HEK293 (cell line): ENCODE data around the gene FAM20B.

Source experiments
- CTCF ChIA-PET: fragments of 350-600 bp; formaldehyde crosslinking; extraction: SDS; loops from one replicate; lab custom pipeline; 2021; ENCODE audit warnings: antibody characterized with exemption; lab: Yijun Ruan, JAX
- POLR2A ChIA-PET: fragments of 300-600 bp; formaldehyde crosslinking; extraction: SDS; loops from one replicate; lab custom pipeline; 2020; ENCODE audit warnings: antibody characterized with exemption, inconsistent platforms; lab: Yijun Ruan, JAX
- H3K27ac ChIP-seq: fragments of 200-500 bp; sonication (Bioruptor generic); 2 replicates; pipeline ENCODE4 v1.5.1; 2014; ENCODE audit warnings: low read depth, low read length, control low read depth, inconsistent platforms; ENCODE audit errors: extremely low read depth
- H3K36me3 ChIP-seq, 2 experiments: fragments of 200-500 bp in 1 of 2; sonication (Bioruptor generic) in 1 of 2; 1 replicate in 1 of 2; 2 replicates in 1 of 2; pipeline ENCODE4 v1.5.1; 2014 to 2017; ENCODE audit warnings: inconsistent platforms in 2 of 2, low read length in 2 of 2; ENCODE audit not compliant: control insufficient read depth in 2 of 2, insufficient read depth in 1 of 2
- H3K4me1 ChIP-seq: fragments of 200-500 bp; sonication (Bioruptor generic); 2 replicates; pipeline ENCODE4 v1.5.1; 2014; ENCODE audit warnings: mild to moderate bottlenecking, low read length, inconsistent platforms; ENCODE audit not compliant: control insufficient read depth, insufficient read depth
- H3K4me3 ChIP-seq: 2 replicates; pipeline ENCODE4 v1.5.1; 2011; ENCODE audit warnings: low read depth, mild to moderate bottlenecking, control low read depth, low read length, moderate library complexity
- H3K9me3 ChIP-seq: fragments of 200-500 bp; sonication (Bioruptor generic); 2 replicates; pipeline ENCODE4 v1.5.1; 2014; ENCODE audit warnings: low read depth, low read length, inconsistent platforms; ENCODE audit not compliant: control insufficient read depth, insufficient read depth
- PRDM10 ChIP-seq: fragments of 450-650 bp; formaldehyde crosslinking; IDR thresholded peaks from 2 replicates; pipeline ENCODE4 v1.5.1; 2016; ENCODE audit warnings: missing biosample characterization, missing genetic modification characterization
- PRDM4 ChIP-seq: fragments of 450-650 bp; formaldehyde crosslinking; IDR thresholded peaks from 2 replicates; pipeline ENCODE4 v1.5.1; 2017; ENCODE audit warnings: missing biosample characterization, missing genetic modification characterization
- ZBTB20 ChIP-seq: fragments of 450-650 bp; formaldehyde crosslinking; IDR thresholded peaks from 2 replicates; pipeline ENCODE4 v1.5.1; 2016; ENCODE audit warnings: missing biosample characterization, missing genetic modification characterization
- ZFP37 ChIP-seq: fragments of 450-650 bp; formaldehyde crosslinking; IDR thresholded peaks from 2 replicates; pipeline ENCODE4 v1.5.1; 2016; ENCODE audit warnings: missing biosample characterization, missing genetic modification characterization
- ZNF112 ChIP-seq: fragments of 450-650 bp; formaldehyde crosslinking; IDR thresholded peaks from 2 replicates; pipeline ENCODE4 v1.5.0; 2017; ENCODE audit warnings: missing biosample characterization, missing genetic modification characterization
- ZNF175 ChIP-seq: fragments of 450-650 bp; formaldehyde crosslinking; IDR thresholded peaks from 2 replicates; pipeline ENCODE4 v1.5.1; 2016; ENCODE audit warnings: missing biosample characterization, missing genetic modification characterization
- ZNF426 ChIP-seq: fragments of 450-650 bp; formaldehyde crosslinking; IDR thresholded peaks from 2 replicates; pipeline ENCODE4 v1.5.1; 2017; ENCODE audit warnings: missing biosample characterization, missing genetic modification characterization, mild to moderate bottlenecking, inconsistent platforms, moderate library complexity
- ZNF600 ChIP-seq: fragments of 450-650 bp; formaldehyde crosslinking; IDR thresholded peaks from 2 replicates; pipeline ENCODE4 v1.5.1; 2016; ENCODE audit warnings: missing biosample characterization, missing genetic modification characterization
- ZNF626 ChIP-seq: fragments of 450-650 bp; sonication (Bioruptor Pico); formaldehyde crosslinking; IDR thresholded peaks from 2 replicates; pipeline ENCODE4 v1.5.1; 2018; ENCODE audit warnings: missing biosample characterization, missing genetic modification characterization, inconsistent platforms
- TF ChIP-seq, protein P1 (sequence below): fragments of 450-650 bp; formaldehyde crosslinking; IDR thresholded peaks from 2 replicates; pipeline ENCODE4 v1.5.1; 2016; ENCODE audit warnings: missing biosample characterization, missing genetic modification characterization

Gene FAM20B

GRCh38 chr1:179026813-179027669 is 1.3 kb downstream of the FAM20B start (continued):
- peak; percentile 62 for TF ChIP-seq PRDM10 (tag by site-specific recombination)
- TF ChIP-seq PRDM4 (tag by site-specific recombination): peak; percentile 76
- TF ChIP-seq, protein P1, sequence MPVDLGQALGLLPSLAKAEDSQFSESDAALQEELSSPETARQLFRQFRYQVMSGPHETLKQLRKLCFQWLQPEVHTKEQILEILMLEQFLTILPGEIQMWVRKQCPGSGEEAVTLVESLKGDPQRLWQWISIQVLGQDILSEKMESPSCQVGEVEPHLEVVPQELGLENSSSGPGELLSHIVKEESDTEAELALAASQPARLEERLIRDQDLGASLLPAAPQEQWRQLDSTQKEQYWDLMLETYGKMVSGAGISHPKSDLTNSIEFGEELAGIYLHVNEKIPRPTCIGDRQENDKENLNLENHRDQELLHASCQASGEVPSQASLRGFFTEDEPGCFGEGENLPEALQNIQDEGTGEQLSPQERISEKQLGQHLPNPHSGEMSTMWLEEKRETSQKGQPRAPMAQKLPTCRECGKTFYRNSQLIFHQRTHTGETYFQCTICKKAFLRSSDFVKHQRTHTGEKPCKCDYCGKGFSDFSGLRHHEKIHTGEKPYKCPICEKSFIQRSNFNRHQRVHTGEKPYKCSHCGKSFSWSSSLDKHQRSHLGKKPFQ (tag by site-specific recombination): 0 out of 2 replicates have a peak, but pooled peaks have one; percentile 18
- no peak for TF ChIP-seq ZNF112 (tag by site-specific recombination)
- no peak for TF ChIP-seq ZNF175 (tag by site-specific recombination)
- no peak for TF ChIP-seq ZNF426 (tag by site-specific recombination)
- peak; percentile 57; the same call in 1 of the 2 replicates for TF ChIP-seq ZBTB20 (tag by site-specific recombination)
- no peak for TF ChIP-seq ZFP37 (tag by site-specific recombination)
- TF ChIP-seq, all 188 proteins: peak for 9

DNA sequence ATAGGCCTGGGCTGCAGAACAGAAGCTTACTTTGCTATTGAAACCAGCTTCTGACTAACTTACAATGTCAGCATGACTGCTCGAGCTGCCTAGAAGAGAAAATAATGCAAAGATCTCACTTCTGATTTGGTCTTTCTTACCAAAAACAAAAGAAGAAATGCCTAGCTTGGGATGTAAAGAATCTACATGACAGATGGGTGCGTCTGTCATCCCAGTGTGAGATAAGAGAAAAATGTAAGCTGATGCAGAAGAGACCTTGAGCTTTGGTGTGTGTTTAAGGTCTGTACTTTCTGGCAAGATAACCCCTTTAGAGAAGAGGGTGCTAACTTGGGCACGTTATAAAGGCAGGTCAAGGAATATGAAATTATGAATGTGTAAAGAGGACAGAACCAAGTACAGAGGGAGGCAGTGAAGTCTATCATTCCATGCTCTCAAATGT is 3.6 kb downstream of the FAM20B start:
- TF ChIP-seq ZNF600 (tag by site-specific recombination): 0 out of 2 replicates have a peak, but pooled peaks have one; percentile 22
- TF ChIP-seq PRDM10 (tag by site-specific recombination): peak; percentile 35; the same call in 1 of the 2 replicates
- TF ChIP-seq ZNF626 (tag by site-specific recombination): no peak
- Histone ChIP-seq H3K4me3 (no peak overlapping the region), H3K4me1 (peaks cover 29% of the 10 kb centered on the region; the same call in 1 of the 2 replicates), H3K9me3 (no peaks in the 10 kb centered on the region), H3K36me3 (no peaks in the 10 kb centered on the region), H3K27ac (no peak overlapping the region)
- ChIA-PET POLR2A (no interaction called here), CTCF (interaction anchor here (0.6 to 1.8 kb wide), 6 partner anchors 26 to 1501 kb away, joined by 3 to 7 read pairs (median 3); no protein-coding TSS in a partner anchor)
